ENCODE results near the gene LYRM1.

LYRM1 gene

DNA sequence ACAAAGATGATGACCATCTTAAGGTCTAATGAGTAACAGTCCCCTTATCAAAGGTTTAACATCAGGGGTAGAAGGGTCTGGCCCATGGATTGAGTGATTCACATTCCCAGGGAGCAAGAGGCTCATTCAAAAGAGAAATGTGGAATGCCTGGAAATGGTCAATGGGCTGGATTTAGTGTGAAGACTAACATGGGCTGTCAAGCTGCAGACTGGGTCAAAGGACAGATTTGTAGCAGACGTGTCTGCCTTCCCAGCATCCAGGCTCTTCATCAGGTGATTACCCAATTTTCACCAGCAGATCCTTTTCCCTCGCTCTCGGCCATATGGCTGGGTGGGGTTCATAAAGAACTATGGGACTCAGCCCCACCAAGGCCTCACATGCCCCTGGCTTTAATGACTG lies 27.2 kb upstream of the LYRM1 start:
- no peak for DNase-seq

DNA sequence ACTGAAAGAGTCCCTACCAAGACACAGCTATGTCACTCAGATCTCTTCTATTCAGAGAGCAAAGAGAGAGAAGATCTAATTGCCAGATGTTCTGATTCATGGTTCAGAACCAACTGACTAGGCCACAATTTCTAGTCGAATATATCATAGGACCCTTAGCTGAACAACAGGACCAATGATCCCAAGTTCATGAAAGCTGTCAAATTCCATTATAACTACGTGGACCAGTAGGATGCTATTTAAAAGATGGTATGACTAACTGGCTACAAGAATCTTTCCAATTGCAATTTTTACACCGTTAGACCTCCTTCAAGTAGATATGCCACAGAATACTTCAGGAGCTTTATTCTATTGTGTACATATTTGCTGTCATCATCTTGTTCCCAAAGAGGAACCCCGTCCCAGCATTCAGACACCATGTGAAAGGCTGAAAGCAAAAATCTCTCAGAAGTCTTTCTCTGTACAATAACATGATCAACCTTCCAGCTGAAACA lies 26.4 kb upstream of the LYRM1 start:
- no peak for DNase-seq

DNA sequence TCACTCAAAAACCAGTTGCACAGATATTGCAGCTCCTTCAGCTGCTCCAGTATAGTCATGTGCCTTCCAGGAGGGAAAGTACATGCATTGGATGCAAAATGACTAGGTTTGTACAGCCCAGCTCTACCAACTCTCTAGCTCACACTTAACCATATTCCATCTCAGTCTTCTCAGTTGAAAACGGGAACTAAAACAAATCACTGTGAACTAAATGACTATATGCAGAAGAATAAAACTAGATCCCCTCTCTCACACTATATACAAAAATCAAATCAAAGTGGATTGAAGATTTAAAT lies 25.3 kb upstream of the LYRM1 start:
- no peak for DNase-seq

DNA sequence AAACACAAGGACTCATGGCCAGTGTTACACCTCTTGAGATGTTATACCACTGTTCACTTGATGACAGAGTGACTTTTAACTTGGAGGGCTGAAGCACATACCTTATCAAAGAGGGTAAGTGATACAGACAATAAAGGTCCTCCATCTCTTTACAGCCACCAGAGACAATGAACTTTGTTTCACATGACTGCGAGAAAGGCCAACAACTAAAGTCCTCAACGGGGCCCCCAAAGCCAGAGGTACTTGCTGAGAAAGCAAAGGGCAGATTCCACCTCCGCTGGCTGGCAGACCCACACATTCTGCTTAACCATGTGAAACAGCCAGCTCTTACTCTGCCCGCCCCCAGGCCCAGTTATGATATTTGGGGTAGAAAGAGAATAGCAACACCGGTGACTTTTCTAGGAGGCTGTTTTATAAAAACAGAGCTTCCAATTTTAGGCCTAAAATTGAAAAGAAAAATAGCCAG lies 21.9 kb upstream of the LYRM1 start:
- DNase-seq = no peak

DNA sequence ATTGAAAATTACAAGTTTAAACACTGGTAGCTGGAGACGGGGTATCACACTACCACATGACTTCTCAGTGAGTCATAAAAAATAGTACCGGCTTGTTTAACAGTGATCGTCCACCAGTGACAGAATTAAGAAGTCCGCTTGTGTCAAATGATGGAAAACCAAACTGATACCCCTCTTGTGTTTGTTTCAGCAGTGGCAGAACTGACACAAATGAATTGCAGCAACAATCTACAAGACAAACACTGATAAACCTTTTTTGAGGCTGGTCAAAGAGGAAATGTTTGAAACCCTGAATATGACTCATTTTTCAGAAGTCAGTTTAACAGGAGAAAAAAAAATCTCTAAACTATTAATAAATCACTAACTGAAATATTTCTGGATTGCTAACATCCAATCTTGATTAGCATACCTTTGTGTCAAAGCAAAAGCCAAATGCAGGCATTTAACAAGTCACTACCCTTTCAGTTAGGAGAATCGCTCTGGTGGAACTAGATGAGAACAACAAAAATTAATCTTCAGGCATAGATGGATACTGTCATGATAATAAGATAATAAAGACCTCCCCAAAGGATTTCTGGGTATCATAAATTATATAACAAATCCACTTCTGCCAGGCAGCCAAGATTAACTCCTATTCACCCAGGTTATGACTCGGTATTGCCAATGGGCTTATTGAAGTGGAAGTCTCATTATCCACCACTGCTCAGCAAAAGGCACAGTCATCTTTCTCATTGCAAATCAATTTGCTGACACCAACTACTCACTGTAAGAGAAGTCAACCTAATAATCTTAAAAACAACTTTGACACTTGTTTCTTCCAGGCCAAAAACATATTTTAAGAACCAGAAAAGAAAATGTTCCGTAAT lies 21.2 kb upstream of the LYRM1 start:
- DNase-seq = no peak

DNA sequence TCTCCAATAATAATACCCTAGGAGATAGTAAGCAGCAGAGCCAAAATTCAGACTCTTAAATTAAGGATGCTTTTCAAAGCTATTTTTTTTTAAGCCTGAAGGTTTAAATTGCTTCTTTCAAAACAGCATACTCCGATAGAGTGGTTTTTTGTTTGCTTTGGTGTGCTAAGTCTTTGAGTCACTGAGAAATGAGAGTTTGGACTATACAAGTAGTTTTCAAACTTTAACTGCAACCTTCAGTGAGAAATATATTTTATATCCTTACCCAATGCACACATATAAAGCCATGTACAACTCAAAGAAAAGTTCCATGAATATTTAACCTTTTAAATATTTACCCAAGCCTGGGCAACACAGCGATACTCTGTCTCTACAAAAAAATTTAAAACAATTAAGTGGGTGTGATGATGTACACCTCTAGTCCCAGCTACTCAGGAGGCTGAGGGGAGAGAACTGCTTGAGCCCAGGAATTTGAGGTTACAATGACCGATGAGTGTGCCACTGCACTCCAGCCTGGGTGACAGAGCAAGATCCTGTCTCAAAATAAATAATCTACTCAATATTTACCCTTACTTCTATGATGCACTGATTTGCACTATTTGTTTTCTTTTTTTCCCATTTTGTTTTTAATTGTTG lies 19.6 kb upstream of the LYRM1 start:
- no peak for DNase-seq

DNA sequence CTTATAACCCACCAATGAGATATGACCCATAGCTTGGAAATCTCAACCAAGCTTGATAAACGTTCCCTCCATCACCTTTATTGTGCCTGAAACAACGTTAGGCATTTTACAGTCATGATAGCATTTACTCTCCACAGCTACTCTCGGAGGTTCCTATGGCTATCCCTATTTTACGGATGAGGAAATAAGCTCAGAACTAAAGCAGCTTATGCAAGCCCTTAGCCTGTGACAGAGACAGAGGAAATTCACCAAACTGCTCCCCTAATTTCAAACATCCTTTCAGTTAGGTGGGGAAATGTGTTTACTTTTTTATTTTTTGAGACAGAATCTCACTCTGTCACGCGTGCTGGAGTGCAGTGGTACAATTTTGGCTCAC lies 19.1 kb upstream of the LYRM1 start:
- DNase-seq = no peak

DNA sequence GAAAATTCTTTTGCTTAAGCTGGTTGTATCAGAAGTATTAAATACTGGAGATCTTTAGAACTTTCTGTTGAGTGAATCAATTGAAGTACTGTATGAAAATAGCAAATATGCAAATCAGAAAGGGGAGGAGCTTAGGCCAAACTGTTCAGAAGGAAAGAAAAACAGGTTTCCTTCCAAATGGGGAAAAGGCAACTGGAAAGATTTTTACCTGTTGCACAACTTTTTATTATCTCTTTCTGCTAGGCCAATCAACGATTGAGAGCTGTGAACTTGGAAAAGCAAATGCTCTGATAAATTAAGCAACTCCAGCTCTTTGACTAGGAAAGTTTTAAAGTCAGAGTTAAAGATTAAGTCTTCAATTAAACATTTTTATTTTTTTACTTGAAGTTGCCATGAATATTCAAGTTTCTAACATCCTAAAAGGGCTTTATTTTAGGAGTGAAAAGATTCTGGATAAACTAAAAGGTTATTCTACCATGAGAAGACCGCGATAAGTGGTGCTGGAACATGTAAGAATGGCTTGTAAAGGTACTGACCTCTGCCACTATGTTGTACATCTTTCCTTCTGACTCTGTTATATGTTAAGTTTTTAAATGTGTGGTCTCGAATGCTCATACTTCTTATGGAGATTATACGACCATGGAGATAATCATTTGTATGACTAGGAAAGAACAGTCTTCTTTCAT lies 16.9 kb upstream of the LYRM1 start:
- no peak for DNase-seq

DNA sequence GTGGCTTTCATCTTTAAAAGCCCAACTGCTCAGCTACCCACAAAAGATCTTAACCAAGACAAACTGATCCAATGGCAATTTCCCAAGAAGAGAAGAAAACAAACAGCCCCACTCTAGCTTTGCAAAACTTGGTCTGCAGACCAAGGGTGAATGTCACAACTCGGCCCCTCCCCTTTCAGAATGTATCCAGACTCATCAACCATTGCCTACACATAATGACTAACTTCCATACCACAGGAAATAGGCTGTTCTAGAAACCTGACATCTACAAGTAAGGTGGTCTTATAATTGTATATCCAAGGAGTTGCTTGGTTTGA lies 16.4 kb upstream of the LYRM1 start:
- no peak for DNase-seq

DNA sequence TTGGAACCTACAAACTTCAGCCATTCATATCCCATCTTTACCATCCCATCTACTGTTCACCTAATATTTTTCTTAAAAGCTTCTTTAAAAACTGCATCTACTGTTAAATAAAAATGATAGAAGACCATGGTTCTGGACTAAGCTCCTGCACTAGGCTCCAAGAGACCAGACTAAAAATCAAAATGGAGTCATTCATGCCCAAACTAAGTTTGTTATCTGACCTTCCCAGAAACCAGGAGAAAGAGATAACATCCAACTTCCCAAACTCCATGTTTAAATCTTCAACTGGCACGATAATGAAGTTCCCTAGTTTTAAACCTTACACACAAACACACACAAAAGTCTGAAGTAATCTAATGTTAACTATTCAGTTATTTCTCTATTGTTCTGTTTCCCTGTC lies 14.3 kb upstream of the LYRM1 start:
- DNase-seq = no peak

DNA sequence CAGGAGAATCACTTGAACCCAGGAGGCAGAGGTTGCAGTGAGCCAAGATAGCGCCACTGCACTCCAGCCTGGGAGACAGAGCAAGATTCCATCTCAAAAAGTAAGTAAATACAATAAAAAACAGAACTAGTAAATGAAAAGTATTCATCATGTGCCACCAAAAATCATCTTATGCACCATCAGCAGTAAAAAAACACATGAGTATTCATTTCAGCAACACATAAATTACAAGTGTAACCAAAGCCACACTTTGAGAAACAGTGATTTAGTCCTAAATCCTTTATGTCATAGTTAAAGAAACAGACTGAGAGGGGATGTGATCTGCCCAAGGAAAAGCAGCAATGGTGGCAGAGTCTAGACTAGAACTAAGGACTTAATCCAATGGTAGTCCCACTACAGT lies 13.4 kb upstream of the LYRM1 start:
- no peak for DNase-seq

DNA sequence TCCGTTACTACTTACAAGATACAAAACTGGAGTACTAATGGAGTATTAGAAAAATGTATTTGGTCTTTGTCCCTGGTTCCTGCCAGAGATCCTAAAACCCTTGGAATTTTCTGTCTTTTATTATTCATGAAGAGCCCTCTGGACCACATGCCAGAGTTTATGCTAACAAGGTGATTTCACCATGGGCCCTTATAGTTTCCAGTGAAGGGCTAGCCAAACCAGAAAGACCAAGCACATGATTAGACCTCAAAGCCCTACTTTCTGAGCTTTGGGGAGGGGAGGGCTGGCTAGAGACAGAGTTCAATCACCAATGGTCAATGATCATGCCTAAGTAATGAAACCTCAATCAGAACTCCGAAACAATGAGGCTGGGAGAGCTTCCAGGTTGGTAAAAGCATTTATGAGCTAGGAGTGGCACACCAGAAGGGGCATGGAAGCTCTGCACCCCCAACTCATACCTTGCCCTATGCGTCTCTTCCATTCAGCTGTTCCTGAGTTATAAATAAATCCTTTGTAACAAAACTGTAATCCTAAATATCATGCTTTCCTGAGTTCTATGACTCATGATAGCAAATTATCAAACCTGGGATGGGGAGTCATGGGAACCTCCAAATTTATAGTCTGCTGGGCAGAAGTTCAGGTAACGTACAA lies 10.8 kb upstream of the LYRM1 start:
- no peak for DNase-seq

DNA sequence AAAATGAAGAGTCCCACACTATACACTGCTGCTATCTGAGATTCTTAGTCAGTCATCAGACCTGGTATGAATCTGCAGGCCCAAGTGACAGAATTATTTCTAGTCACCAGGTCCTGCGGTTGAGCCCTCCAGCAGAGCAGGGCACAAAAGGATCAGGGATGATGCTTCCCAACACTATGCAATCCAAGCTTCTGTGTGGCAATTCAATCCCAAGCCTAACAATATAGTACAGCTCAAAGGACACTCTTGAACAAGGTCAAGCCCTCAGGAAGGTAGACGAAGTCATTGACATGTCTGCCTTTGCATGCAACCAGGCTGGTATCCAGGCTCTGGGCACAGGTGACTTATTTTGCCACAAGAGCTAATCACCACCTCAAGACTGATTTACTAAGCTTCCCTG lies 6.2 kb upstream of the LYRM1 start:
- DNase-seq = no peak

DNA sequence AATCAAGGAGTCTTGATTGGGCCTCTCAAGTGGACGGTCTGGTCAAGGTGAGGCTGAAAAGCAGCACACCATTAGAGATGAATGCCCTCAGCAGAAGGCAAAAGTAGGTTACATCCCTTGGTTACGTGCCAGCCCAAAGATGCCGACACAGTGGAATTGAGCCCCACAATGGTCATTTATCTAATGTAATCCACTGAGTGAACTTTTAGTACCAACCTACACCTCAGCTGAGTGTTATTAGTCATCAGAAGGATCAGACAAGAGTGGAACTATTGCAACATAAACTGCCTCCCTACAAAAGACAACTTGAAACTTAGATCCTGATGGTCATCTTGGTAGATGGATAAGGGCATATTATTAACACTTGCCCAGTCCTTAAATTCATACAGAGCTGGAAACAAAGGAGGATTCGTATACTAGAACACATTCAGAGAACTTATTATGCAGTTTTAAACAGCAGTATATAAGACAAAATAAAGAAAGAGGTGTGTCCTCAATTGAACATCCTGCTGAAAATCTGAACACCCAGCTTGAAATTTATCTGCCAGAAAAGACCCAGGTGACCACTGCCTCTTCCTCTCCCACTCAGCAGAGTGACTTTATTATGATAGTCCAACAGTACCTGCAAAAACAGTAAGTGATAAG lies 3.2 kb upstream of the LYRM1 start:
- no peak for DNase-seq

DNA sequence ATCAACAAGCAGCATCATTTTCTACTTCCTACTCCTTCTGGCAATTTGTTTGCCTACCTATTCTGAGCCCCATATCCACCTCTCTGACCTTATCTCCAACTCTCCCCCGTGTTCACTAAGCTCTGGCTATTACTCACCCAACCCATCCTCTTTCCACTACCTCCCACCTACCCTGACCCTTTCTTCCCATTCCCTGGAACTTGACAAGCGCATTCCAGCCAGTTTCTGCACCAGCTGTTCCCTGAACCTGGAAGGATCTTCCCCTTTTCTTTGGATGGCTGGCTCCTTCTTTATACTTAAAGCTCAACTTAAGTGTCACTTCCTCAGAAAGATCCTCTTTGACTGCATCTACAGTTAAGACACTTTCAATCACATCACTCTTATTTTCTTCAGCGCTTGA lies 2.6 kb upstream of the LYRM1 start:
- no peak for DNase-seq

DNA sequence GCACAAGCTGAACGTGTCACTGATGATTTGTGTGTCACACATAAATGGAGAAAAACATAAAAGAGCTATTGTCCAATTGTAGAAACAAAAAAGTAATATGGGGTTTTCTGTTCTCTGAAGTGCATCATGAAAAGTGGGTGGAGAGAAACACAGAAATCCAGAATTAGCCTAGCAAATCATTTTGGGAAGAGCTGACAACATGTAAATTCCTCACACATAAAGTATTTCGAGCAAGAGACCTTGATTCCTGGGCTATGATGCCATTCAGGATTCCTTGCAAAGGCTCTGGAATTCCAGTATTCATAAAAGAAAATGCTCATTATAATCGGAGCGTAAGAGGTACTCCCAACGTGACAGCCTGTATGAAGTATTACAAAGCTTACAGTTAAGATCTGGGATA lies 1.5 kb upstream of the LYRM1 start:
- DNase-seq = no peak

DNA sequence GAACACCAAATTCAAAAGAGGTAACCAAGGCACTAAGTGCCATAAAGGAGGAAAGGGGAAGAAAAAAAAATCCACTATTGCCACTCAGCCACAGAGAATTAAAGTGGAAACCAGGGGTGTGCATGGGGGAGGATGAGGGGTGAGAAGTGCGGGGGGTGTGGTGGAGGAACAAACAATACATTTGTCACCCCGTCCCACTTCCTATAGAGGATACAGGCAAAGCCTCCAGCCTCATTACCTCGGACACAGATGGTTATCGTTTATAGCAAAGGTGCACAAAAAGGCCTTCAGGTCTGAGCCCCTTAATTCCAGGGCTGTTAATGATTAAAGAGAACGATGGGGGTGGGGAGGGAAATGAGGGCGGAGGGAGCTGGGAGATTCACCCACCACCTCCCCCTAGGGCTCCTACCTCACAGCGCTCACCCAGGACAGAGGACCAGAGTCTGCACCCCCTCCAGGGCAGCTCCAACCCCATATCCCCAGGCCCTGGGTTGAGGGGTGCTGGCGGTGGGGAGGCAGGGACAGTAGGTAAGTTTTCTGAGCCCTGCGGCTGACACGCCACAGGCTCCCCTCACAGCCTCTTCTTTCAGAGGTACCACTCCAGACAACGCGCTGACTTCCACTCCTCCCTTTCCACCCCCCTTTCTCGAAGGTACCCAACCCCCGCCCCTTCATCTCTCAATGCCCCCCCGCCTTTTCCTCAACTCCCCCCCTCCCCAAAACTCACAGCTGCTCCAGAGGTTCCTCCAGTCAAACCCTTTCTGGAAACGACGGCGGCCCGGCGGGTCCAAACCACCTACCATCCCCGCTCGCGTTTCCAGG lies 883 bp upstream of the LYRM1 start:
- peak in 1 of 2 experiments; percentile 50 for DNase-seq

DNA sequence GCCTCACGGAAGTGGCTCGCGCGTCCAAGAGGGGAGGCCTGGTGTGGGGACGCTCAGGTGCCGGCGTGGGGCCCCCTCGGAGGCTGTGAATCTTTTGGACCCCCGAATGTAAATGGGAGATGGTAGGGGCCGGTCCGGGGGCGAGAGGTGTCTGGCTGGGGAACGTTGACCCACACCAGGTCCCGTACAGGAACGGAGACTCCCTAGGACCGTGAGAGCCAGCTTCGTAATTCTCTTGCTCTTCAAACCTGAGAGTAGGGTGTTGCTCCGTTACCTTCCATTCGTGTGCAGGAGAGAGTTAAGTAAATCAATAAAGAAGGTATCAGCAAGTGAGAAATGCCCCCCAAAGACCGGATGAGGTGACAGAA lies 481 bp downstream of the LYRM1 start:
- DNase-seq = no peak

DNA sequence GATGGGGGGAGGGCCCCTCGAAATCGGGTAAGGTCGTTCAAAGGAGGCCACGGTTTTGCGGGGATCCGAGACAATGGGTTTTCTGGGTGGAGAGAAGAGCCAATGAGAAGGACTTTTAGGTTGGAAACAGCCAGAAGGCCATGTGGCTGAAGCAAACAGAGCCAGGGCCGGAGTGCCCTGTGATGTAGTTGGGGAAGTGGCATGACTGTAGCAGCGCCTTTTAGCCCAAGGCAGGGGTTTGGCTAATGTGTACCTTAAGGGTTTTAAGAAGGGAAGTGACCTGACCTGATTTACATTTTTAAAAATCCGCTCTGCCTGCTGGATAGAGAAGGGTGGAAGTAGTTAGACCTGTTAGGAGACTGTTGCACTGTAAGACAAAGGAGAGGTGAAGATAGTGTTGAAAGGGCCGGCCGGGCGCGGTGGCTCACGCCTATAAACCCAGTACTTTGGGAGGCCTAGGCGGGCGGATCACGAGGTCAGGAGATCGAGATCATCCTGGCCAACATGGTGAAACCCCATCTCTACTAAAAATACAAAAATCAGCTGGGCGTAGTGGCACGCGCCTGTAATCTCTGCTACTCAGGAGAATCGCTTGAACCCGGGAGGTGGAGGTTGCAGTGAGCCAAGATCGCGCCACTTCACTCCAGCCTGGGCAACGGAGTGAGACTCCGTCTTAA lies 1.0 kb downstream of the LYRM1 start:
- DNase-seq = no peak

DNA sequence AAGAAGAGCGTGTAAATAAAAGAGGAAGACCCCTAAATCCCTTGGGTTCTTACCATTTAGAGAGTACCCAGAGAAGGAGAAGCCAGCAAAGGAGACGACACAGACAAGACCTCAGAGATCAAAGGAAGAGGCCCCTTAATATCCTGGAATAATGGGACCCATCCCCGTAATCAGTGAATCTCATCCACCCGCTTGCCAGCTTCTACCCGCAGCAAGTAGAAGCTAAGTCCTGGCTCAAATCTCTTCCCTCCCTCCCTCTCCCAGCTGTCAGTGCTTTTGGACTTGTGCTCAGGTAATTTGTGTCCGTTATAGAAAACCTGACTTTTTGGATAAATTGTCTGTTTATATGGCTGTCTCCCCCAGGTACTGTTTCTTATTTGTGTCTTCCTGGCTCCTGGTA lies 1.9 kb downstream of the LYRM1 start:
- DNase-seq = no peak

DNA sequence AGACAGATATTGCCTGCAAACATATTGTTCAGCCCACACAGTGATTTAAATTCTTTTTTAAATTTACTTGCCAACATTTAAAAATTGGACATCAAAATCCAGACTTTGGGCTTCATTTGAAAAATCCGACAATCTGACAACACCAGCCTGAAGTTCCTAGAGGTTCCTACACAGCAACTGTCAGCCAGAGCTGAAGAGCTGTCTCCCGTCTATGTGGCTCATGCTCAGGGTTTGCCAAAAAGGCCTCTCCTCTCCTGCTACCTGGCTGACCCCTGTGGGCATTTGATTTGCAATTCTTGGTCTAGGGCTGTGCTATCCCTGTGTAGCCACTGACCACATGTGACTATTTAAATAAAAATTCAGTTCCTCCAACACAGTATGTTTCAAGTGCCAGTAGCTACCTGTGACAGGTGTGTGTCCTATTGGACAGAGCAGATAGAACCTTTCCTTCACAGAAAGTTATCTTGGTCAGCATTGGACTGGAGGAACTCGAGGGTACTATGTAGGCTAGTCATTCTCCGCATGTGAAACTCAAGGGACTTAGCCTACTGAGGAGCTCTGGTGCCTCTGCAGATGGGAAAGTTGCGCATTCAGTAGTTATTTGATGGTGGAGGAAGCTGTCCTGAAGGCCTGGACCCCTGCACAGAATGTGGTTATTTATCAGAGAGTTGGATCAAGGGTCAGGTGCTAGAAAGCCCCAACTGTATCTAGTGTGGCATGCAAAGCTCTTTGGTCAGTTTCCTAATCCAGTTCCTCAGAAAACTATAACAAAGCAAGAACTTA lies 2.7 kb downstream of the LYRM1 start:
- no peak for DNase-seq

Data from NCI-H187 (cell line).